Right atrium auricular region (tissue), 2 donors: Measurements from ENCODE around the gene SNW1. TPM values are rescaled to one million over a fixed set of nuclear protein-coding genes. Genes with fewer than 3 reads are reported as not detected.

Source experiments
- DNase-seq: peaks from one replicate; pipeline ENCODE4 v3.0.0-alpha.2; 2019; ENCODE audit warnings: low spot score
- H3K27ac ChIP-seq, 2 donors: fragments of 200-600 bp; sonication (generic); 1 replicate in 1 of 2; 2 replicates in 1 of 2; pipeline ENCODE4 v1.5.1; 2016 to 2019
- H3K27me3 ChIP-seq, 2 donors: fragments of 200-600 bp; sonication (generic); one replicate each; pipeline versions ENCODE4 v1.5.1 to v1.6.0; 2017 to 2019
- H3K36me3 ChIP-seq: fragments of 200-600 bp; sonication (generic); one replicate; pipeline ENCODE4 v1.5.1; 2016
- H3K4me1 ChIP-seq, 2 donors: fragments of 200-600 bp; sonication (generic); one replicate each; pipeline versions ENCODE4 v1.5.1 to v1.6.0; 2017 to 2019
- H3K4me3 ChIP-seq, 2 donors: fragments of 200-600 bp; sonication (generic); 1 replicate in 1 of 2; 2 replicates in 1 of 2; pipeline ENCODE4 v1.5.1; 2017 to 2019; ENCODE audit warnings: mild to moderate bottlenecking in 1 of 2, moderate library complexity in 1 of 2
- H3K9me3 ChIP-seq, 2 donors: fragments of 200-600 bp; sonication (generic); one replicate each; pipeline ENCODE4 v1.5.1; 2019
- CTCF ChIP-seq, 2 donors: fragments of 200-600 bp; sonication (generic); IDR thresholded peaks; one replicate each; pipeline ENCODE4 v1.5.1; 2019; ENCODE audit warnings: antibody characterized with exemption in 2 of 2
- total RNA-seq, 2 donors: library from RNA; depleted of rRNA; stranded (reverse); fragments of >200 nt; gene quantifications; one replicate each; pipeline ENCODE4 v1.1.0, GENCODE V29; 2016

SNW1 gene
- 10 to 100 TPM; 31.7 to 37.1 TPM for total RNA-seq

- Histone ChIP-seq H3K4me1 (peaks cover 0 to 44% of the 10 kb centered on the region in 2 donors), H3K27me3 (no peaks in the 10 kb centered on the region), H3K9me3 (no peaks in the 10 kb centered on the region), H3K27ac (peak within 1 kb of the TSS; percentile 92 to 97), H3K36me3 (peaks cover 5% of the 10 kb centered on the region), H3K4me3 (peak within 1 kb of the TSS; percentile 81 to 92)
- no peak for TF ChIP-seq CTCF (IDR thresholded peaks at IDR 0.05)
- DNase-seq, result peak; percentile 97
Observed at GRCh38 chr14:77760381-77761204, at the start of gene SNW1. SNW1 (minus strand) TSS chr14:77761156; CDS start chr14:77761127, 29 bp downstream.

- Histone ChIP-seq H3K4me1 (no peaks in the 10 kb centered on the region), H3K27ac (no peak overlapping the region), H3K9me3 (no peaks in the 10 kb centered on the region), H3K4me3 (no peak overlapping the region), H3K36me3 (no peaks in the 10 kb centered on the region), H3K27me3 (no peaks in the 10 kb centered on the region)
- no peak for DNase-seq
- TF ChIP-seq CTCF (IDR thresholded peaks at IDR 0.05), result no peak
Observed at GRCh38 chr14:77809011-77809410, 48.1 kb upstream of the SNW1 start.

GRCh38 chr14:77808250-77808649, 47.3 kb upstream of the SNW1 start:
- Histone ChIP-seq H3K27me3 (no peaks in the 10 kb centered on the region), H3K4me1 (no peaks in the 10 kb centered on the region), H3K4me3 (no peak overlapping the region), H3K36me3 (no peaks in the 10 kb centered on the region), H3K9me3 (no peaks in the 10 kb centered on the region), H3K27ac (no peak overlapping the region)
- TF ChIP-seq CTCF (IDR thresholded peaks at IDR 0.05), result no peak
- DNase-seq, result no peak

- no peaks in the 10 kb centered on the region for H3K9me3 ChIP-seq
Observed at GRCh38 chr14:77805706-77806105, 44.8 kb upstream of the SNW1 start.

GRCh38 chr14:77804592-77804991, 43.6 kb upstream of the SNW1 start:
- Histone ChIP-seq H3K4me1 (peaks cover 0 to 8% of the 10 kb centered on the region in 2 donors), H3K9me3 (no peaks in the 10 kb centered on the region), H3K27me3 (no peaks in the 10 kb centered on the region), H3K36me3 (no peaks in the 10 kb centered on the region), H3K27ac (no peak overlapping the region), H3K4me3 (no peak overlapping the region)
- no peak for TF ChIP-seq CTCF (IDR thresholded peaks at IDR 0.05)
- DNase-seq, result no peak

More at GRCh38 chr14:77805706-77806105, 44.8 kb upstream of the SNW1 start:
- no peak for TF ChIP-seq CTCF (IDR thresholded peaks at IDR 0.05)
- no peak overlapping the region for H3K4me3 ChIP-seq
- no peaks in the 10 kb centered on the region for H3K36me3 ChIP-seq
- H3K27ac ChIP-seq, result no peak overlapping the region
- H3K27me3 ChIP-seq, result no peaks in the 10 kb centered on the region
- DNase-seq, result no peak
- peaks cover 0 to 3% of the 10 kb centered on the region in 2 donors for H3K4me1 ChIP-seq
